Loucy (cell line): ENCODE results near the gene ST3GAL5.

ENCODE experiments used
- CTCF ChIP-seq: fragments of 200-600 bp; sonication (generic); conservative IDR thresholded peaks from 2 replicates; pipeline ENCODE4 v1.5.1; 2014; ENCODE audit warnings: mild to moderate bottlenecking, antibody characterized with exemption, low read length
- EZH2phosphoT487 ChIP-seq: fragments of 200-600 bp; IDR thresholded peaks from 2 replicates; pipeline ENCODE4 v1.6.1; 2018; ENCODE audit warnings: antibody characterized with exemption, mild to moderate bottlenecking, moderate library complexity, borderline replicate concordance

- TF ChIP-seq CTCF = no peak
- TF ChIP-seq EZH2phosphoT487 = no peak
Observed at GRCh38 chr2:85861180-85861579, 27.6 kb downstream of the ST3GAL5 start.
